GM18511 (cell line): ENCODE data around the gene NR2C1.

Experiments
- ATAC-seq: cut with Tn5 transposase; IDR thresholded peaks from one replicate; pipeline ENCODE4 v1.9.1; 2021; ENCODE audit warnings: mild to moderate bottlenecking, moderate library complexity; ENCODE audit not compliant: unreplicated experiment

The NR2C1 gene

DNA sequence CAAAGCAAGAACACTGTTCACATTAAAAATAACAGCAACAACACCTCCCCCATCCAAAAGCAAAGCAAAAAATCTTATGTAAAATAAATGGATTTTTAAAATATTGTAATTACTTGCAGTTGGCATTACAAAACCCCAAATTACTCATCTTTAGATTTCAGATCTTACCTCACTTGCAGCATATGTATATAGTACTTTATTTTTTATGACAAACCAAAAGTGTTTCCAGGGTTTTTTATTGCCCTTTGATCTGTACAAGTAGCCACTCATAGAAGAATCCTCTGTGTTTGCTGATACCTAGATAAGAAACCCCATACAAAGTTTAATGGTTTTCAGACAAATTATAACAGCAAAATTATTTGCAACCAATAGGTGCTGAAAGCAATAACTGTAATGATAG is 12.2 kb upstream of the NR2C1 start:
- no peak for ATAC-seq

DNA sequence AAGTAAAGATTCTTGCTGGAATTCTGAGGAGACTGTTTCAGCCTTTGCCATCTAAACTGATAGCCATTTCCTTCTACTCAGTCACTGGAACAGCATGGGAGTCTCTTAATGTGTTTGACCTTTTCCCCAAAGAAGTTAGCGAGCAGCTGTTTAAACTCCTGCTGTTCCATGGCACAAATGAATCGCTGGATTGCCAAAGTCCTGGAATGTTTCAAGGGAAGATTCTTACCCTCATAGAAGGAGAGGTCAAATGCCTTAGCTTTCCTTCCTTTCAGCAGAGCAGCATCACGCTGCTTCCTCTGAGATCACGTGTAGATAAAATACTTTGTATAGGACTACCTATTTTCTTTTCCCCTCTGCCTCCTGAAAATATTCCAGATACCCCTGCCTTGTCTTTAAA is 10.5 kb upstream of the NR2C1 start:
- no peak for ATAC-seq

DNA sequence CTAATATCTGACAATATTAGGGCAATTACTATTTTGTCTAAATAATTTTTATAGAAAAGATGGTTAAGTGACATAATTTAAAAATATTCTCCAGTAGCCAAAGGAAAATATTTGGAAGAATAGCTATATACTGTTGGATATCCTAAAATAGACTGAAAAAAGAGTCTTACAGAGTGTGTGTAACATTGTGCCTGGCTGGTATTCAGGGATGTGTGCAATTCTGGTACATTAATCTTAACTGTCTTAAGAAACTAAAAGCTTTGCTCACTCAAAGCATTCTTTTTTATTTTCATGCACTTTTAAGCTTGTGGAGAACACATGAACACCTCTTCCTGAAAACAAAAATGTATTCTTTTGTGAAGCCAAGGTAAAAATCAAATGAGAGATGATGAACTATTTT is 10.1 kb upstream of the NR2C1 start:
- ATAC-seq: no peak

DNA sequence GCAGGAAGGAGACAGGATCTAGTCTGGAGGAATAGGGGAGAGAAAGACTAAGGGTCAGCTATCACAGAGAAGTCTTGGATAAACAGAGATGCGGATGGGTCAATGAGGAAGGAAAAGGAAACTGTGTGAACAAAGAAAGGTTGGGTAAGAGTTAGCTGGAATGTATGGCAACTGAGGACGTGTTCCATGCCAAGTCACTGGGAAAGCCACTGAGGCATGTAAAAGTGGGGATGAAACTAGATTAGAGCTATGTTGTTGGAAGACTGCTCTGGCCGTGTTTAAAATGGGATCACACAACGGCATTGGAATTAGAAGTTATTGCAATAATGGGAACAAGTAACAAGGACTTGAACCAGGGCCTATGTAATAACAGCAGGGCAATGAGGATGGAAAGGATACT is 3.9 kb upstream of the NR2C1 start:
- ATAC-seq: no peak

DNA sequence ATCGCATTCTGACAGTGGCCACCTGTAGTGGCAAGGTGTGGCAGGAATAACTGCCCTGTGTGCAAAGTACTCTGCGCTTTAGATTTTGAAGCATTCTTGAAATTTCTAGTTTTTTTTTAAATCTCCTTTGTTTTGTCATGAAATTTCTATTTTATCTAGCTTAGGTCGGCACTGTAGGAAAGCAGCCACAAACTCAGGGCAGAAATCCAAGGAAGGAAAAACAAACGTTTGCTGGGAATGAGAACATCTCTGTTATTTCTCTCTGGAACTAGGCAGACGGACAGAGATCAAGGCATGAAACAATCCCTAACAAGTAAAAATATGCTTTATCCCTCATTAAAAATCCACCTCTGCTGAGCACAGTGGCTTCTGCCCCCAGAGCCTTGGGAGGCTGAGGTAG is 1.3 kb upstream of the NR2C1 start:
- no peak for ATAC-seq

DNA sequence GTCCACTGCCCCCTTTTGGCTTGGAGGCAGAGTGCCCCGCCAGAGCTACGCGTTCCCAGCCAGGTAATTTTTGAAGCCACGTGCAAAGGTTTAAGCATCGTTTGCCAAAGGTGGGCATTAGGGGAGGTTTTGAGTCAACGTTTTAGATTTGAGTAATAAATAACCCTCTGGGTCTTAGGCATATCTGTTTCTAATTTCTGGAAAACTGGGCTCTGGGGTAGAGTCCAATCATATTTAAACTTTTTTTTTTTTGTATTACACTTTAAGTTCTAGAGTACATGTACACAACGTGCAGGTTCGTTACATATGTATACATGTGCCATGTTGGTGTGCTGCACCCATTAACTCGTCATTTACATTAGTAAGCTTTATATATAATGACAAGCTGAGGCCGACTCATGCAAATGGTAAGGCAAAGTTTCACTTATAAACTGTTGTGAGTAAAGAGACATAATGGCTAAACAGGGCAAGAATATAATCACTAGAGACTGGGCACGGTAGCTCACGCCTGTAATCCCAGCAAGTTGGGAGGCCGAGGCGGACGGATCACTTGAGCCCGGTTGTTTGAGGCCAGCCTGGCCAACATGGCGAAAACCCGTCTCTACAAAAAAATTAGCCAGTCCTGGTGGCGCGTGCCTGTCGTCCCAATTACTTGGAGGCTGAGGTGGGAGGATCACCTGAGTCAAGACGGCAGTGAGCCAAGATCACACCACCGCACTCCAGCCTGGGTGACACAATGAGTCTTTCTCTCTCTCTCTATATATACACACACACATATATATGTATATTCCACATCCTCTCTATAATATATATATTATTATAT is 491 bp upstream of the NR2C1 start:
- ATAC-seq: no peak

DNA sequence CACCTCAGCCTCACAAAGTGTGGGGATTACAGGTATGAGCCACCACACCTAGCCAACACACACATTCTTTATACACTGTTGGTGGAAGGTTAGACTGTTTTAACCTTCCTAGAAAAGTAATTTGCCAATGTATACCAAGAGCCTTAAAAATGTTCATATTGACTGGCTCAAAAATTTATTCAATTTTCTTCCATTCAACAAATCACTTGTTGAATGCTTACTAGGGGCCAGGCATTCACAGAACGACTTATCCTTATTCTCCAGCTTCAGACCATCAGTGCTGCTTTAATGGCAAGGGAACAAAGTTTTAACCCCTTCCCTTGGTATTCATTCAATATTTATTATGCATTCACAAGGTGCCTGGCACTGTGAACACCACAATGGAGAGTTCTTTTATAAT is 3.0 kb downstream of the NR2C1 start:
- no peak for ATAC-seq

DNA sequence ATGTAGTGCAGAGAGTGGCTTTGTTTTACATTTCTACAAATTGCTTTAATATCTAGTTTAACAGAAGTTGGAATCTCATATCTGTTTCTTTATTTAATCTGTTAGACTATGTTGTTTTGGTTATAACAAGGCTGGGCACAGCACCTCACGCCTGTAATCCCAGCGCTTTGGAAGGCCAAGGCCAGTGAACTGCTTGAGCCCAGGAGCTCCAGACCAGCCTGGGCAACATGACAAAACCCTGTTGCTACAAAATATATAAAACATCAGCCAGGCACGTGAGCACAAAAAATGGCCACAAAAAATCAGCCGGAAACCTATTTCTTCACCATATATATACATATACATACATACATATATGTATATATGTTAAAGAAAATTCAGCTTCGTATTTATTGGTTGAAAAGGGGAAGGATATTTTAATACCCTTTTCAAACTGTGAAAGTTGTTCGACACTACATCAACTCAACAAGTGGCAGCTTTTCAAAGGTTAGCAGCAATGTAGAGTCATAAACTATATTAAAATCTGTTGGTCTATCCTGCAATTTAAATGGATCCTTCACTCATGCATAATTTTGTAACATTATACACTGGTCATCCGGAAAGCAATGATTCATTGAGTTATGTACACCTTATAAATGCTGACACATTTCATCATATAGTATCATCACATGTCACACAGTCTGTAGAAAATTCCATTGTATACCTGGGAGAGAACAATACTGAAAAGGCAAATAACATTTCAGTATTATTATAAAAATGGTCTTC is 7.1 kb downstream of the NR2C1 start:
- ATAC-seq: no peak

DNA sequence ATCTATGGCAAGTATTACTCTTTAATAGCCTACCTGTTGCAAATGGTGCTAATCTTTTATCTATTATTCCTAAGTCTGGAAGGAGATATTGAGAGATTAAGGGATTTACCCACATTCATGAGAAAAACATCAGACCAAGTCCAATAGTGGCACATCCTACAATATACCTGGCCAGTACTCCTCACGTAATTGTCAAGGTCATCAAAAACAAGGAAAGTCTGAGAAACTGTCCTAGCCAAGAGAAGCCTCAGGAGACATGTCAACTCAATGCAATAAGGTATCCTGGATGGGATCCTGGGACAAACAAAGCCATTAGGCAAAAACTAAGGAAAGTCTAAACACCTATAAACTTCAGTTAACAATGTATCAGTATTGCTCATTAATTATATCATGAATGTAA is 12.5 kb downstream of the NR2C1 start:
- no peak for ATAC-seq

DNA sequence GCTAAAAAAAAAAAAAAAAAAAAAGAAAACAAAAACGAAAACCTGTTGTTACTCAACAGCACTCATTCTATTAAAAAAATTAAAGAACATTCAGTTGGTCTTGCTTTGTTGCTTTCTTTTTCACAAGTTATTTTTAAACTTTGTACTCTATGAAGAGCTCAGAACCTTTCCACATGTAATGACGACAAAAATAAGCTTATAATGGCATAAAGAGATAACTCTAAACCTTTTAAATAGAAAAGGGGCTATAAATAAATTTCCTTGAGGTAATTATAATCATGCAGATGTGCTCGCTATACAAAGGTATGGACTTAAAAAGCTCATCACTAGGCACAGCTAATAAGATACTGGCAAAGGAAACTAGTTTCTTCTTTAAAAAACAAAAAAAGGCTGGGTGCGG is 13.4 kb downstream of the NR2C1 start:
- no peak for ATAC-seq

DNA sequence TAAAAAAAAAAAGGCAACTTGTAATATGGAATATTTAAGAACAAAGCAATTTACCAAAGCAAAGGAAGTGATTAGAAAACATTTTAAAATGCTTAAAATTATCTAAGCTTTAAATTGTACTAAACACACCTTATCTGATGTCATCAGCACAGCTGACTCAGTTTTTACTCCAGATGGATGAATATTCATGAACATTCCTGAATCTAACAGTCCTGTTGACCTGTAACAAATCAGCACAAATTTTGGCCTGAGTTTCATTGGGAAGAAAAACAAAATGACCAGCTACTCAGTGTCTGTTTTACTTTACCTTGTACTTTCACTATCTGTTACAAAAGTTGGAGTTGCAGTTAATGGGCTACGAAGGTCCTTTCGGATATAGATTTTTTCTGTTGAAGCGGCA is 16.0 kb downstream of the NR2C1 start:
- no peak for ATAC-seq

DNA sequence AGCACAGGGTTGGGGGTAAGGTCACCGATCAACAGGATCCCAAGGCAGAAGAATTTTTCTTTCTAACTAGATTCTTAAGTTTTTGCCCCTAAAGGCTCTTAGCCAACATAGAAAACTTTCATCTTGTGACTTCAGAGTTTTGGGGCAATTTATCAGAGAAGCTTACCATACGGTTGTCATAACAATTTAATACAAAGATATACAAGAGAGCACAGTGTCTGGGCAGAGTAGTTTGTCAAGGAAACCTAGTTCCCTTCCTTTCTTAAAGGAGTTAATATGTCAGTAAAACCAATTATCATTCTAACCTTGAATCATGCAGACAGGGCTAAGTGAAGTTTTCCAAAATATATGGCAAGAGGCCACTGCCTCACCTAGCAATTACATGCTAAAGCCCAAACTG is 18.4 kb downstream of the NR2C1 start:
- ATAC-seq: no peak

DNA sequence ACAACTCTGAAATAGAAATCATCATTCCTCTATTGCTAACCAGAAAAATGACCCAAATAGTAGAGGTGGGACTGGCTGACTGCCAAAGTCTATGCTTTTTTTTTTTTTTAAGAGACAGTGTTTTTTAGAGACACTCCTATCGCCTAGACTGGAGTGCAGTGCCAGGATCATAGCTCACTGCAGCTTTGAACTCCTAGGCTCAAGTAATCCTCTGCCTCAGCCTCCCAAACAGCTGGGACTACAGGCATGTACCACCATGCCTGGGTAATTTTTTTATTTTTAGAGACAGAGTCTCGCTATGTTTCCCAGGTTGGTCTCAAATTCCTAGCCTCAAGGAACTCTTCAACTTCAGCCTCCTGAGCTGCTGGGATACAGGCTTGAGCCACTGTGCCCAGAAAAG is 19.2 kb downstream of the NR2C1 start:
- no peak for ATAC-seq

DNA sequence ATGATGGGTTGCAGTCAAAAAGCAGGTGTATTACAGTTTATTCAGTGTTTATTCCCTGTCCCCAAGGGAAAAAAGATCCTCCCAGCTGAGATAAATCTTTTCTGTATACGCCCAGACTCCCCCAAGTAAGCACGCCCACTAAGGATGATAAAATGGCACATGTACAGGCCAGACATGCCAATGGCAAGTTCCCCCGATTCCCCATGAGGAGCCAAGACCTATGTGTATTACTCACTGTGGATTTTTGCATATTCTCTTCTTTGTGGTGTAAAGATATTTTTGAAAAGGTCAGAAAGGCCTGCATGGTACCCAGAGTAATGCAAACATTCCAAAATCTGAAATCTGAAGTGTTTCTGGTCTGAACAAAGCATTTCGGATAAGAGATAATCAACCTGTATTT is 22.2 kb downstream of the NR2C1 start:
- no peak for ATAC-seq

DNA sequence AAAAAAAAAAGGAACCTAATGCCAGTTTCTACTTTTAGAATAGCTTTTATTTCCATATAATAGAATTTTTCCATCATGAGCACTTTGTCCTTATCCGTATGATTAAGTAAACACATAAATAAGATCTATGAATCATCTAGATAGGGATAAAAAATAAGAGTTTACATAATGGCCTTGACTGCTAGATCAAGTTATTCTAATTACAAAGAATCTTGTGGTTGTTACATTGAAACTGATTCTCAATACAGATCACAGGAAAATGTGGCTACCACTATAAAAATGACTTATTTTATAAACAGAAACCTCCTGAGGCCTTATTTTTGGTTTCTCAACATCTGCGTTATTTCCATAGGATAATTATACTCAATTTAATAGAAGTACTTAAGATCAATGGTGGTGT is 35.5 kb downstream of the NR2C1 start:
- no peak for ATAC-seq

DNA sequence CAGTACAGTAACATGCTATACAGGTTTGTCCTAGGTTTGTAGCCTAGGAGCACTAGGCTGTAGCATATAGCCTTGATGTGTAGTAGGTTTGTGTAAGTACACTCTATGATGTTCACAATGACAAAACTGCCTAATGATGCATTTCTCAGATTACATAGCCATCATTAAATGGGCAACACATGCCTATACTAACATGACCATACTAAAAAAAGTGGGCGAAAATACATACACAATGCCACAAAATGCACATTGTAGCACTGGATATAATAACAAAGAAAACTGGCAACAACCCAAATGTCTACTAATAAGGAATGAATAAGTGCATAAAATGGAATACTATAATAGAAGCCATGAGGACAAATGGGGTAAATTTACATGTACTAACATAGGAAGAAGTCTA is 38.7 kb downstream of the NR2C1 start:
- ATAC-seq: no peak

DNA sequence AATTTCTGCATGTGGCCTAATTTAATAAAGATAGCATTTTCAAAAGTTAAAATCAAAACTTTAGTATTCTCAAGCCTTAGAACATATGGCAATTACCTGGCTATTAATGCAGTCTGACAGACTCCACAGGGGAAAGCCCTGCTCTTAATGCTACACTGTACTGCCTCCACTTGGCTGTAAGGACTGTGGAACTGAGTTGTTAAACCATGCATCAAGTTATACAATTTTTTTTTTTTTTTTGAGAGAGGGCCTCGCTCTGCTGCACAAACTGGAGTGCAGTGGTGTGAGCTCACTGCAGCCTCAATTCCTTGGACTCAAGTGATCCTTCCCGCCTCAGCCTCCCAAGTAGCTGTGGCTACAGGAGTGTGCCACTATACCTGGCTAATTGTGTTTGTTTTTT is 50.9 kb downstream of the NR2C1 start:
- ATAC-seq: no peak

DNA sequence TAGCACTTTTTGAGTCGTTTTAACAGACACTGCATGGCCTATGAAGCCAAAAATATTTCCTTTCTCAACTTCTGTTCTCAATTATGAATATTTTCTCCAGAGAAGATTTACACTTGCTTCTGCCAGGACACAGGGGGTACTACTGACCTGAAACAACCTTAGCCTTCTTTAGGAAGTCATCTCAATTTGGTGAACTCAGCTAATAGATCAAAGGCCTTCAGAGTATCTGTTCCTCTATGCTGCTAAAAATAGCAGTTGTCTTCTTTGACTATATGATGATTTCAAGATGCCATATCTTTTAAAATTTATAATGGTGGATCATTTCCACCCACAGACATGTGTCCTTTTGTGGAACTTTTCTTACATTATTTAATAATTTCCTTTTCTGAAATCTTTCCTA is 55.9 kb downstream of the NR2C1 start:
- ATAC-seq: no peak

DNA sequence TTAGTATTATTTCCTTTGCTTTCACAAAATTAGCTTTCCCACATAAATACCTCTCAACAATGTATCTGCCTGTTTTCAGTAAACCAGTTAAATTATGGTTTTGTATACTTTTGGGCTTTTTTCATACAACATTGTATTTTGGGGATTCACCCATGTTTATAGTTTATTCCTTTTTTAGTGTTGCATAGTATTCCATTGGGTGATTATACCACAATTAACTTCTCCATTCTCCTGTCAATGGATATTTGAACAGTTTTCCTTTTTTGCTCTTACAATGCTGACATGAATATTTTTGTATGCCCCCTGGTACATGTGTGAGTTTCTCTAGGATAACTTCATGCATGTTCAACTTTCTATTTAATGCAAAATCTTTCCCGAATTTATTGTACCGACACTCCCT is 57.3 kb downstream of the NR2C1 start:
- ATAC-seq: no peak

DNA sequence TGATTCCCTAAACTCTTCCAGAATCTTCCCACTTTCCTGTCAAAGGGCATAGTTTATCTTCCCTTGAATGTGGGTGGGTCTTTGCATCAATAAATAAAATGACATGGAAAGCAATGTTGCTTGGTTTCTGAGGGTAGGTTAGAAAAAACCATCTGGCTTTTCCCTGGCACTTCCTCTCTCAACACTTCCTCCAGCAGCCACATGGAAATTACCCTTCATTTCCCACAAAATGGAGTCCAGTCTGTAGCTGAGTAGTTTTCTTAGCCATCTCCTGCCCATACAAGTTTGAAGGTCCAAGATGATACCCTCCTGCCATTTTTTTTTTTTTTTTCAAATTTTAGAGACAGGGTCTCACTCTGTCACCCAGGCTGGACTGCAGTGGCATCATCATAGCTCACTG is 58.9 kb downstream of the NR2C1 start:
- ATAC-seq: no peak

DNA sequence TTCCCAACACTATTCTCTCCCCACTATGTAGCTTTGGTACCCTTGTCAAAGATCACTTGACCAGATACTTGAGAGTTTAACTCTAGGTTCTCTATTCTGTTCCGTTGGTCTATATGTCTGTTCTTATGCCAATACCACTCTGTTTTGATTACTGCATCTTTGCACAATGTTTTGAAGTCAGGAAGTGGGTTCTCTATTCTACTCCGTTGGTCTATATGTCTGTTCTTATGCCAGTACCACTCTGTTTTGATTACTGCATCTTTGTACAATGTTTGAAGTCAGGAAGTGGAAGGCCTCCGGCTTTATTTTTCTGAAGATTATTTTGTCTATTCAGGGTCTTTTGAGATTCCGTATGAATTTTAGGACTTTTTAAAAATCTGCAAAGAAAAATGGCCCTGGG is 67.2 kb downstream of the NR2C1 start:
- no peak for ATAC-seq

DNA sequence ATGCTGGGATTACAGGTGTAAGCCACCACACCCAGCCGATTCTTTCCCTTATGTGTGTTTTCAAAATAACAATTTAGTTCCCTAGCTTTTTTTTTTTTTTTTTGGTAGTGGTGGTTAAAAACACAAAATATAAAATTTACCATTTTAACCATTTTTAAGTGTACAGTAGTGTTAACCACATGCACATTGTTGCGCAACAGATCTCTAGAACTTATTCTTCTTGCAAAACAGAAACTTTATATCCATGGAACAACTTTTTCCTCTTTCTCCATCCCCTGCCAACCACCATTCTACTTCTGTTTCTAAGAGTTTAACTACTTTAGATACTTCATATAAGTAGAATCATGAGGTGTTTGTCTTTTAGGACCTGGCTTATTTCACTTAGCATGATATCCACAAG is 68.8 kb downstream of the NR2C1 start:
- ATAC-seq: no peak

DNA sequence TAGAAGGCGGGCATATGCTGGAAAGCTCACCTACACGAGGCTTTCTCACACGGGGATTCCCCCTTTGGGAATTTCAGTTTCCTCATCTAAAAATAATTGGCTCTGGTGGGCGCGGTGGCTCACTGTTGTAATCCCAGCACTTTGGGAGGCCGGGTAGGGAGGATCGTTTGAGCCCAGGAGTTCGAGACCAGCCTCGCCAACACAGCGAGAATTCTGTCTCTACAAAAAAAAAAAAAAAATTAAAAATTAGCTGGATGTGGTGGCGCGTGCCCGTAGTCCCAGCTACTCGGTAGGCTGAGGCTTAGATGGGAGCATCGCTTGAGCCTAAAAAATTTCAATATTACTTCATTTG is 69.5 kb downstream of the NR2C1 start:
- ATAC-seq: peak; percentile 13
